ENCODE measurements around the gene CLDN19.
A peak's percentile ranks its signal among the peaks of the same experiment; 100 is the strongest.
"Not testable (repeated sequence)": the region's sequence is repeated elsewhere in the genome, so short reads cannot be mapped to it uniquely, and the experiment has no call there.

Gene CLDN19

GRCh38 chr1:42758641-42759040, 18.6 kb upstream of the CLDN19 start:
- DNase-seq: no peak

GRCh38 chr1:42757892-42758275, 17.8 kb upstream of the CLDN19 start:
- DNase-seq: no peak

GRCh38 chr1:42756956-42757891, 17.2 kb upstream of the CLDN19 start:
- peak; percentile 21 for DNase-seq

- DNase-seq: no peak
These were observed 13.0 kb upstream of the CLDN19 start for GRCh38 chr1:42753070-42753469.

- DNase-seq: no peak
These were observed 12.2 kb upstream of the CLDN19 start for GRCh38 chr1:42752284-42752683.

- not testable (repeated sequence) for DNase-seq
These were observed 11.6 kb upstream of the CLDN19 start for GRCh38 chr1:42751511-42752070.

GRCh38 chr1:42750041-42750440, 10.0 kb upstream of the CLDN19 start:
- no peak for DNase-seq

GRCh38 chr1:42748461-42749410, 8.7 kb upstream of the CLDN19 start:
- DNase-seq: no peak

- DNase-seq: no peak
These were observed 8.0 kb upstream of the CLDN19 start for GRCh38 chr1:42748021-42748420.

- DNase-seq: no peak
These were observed 7.1 kb upstream of the CLDN19 start for GRCh38 chr1:42747125-42747524.

GRCh38 chr1:42746436-42747105, 6.5 kb upstream of the CLDN19 start:
- no peak for DNase-seq

GRCh38 chr1:42745851-42746250, 5.8 kb upstream of the CLDN19 start:
- DNase-seq: no peak

GRCh38 chr1:42744148-42744413, 4.0 kb upstream of the CLDN19 start:
- DNase-seq: no peak

GRCh38 chr1:42743317-42744147, 3.5 kb upstream of the CLDN19 start:
- DNase-seq: no peak

GRCh38 chr1:42742617-42743316, 2.7 kb upstream of the CLDN19 start:
- no peak for DNase-seq

GRCh38 chr1:42742141-42742540, 2.1 kb upstream of the CLDN19 start:
- DNase-seq: no peak

GRCh38 chr1:42741706-42742105, 1.7 kb upstream of the CLDN19 start:
- no peak for DNase-seq

- no peak for DNase-seq
These were observed 980 bp upstream of the CLDN19 start for GRCh38 chr1:42740851-42741580.

GRCh38 chr1:42738678-42739226, 1.3 kb downstream of the CLDN19 start:
- no peak for DNase-seq

GRCh38 chr1:42737986-42738677, 1.9 kb downstream of the CLDN19 start:
- no peak for DNase-seq

All from NCI-H524 treated with DMSO at 0.1 percent for 48 hours (cell line).